GM18873 (cell line): ENCODE data around the gene UPB1.
"Not testable (repeated sequence)": the region's sequence is repeated elsewhere in the genome, so short reads cannot be mapped to it uniquely, and the experiment has no call there.

ENCODE experiments used
- ATAC-seq: cut with Tn5 transposase; IDR thresholded peaks from one replicate; pipeline ENCODE4 v1.9.1; 2021; ENCODE audit warnings: mild to moderate bottlenecking, moderate library complexity, moderate number of reproducible peaks; ENCODE audit not compliant: unreplicated experiment, low FRiP score

Gene UPB1

DNA sequence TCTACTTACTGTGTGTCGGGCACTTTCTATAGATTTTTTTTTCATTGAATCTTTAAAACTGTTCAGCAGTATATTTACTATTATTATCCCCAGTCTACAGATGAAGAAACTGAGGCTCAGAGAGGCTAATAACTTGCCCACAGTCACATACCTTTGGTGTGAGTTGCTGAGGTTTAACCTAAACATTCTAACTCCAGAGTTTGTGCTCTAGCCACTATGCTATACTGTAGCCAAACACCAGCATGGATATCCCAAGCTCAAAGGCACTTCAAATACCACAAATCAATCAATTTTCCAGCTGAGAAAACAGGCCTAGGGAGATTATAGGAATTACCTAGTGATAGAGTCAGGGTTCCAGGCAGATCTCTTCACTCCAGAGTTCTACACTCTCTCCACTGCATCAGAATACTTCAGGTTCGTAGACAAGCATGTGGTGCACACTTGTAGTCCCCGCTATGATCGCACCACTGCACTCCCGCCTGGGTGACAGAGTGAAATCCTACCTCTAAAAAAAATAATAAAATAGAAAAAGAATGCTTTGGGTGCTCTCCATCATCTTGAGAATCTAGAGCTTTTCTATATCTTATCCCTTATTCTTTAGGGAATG, 20.4 kb upstream of the UPB1 start:
- ATAC-seq: no peak

DNA sequence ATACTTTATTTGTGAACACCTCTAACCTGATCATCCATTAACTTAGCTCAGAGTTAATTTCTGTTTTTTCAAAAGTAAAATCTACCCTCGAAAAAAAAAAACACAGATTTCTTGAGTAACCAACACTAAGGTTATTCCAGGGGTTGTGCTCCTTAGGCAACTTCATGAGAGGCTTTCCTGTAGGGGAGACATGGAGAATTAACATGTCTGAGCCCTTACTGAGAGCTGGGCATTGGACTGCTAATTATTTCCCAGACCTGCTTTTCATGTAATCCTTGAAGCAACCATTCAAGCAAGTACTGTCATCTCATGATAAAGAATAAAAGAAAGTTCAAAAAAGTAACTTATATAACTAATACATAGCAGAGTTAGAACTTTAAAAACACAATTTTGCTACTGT, 13.5 kb upstream of the UPB1 start:
- ATAC-seq: no peak

GRCh38 chr22:24482575-24482974, 12.6 kb upstream of the UPB1 start:
- no peak for ATAC-seq

DNA sequence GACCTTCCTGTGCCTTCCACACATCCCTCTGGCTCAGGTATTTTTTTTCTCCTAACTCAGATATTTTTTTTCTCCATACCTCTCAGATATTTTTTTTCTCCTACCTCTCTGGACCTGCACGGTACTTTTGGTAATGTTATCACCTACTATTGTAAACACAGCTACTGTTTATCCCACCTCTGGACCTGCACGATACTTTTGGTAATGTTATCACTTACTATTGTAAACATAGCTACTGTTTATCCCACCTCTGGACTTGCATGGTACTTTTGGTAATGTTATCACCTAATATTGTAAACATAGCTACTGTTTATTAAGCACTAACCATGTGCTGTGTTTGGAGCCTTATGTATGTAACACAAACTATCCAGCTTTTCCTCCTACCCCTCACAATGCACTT, 12.1 kb upstream of the UPB1 start:
- no peak for ATAC-seq

GRCh38 chr22:24483976-24484545, 11.1 kb upstream of the UPB1 start:
- no peak for ATAC-seq

DNA sequence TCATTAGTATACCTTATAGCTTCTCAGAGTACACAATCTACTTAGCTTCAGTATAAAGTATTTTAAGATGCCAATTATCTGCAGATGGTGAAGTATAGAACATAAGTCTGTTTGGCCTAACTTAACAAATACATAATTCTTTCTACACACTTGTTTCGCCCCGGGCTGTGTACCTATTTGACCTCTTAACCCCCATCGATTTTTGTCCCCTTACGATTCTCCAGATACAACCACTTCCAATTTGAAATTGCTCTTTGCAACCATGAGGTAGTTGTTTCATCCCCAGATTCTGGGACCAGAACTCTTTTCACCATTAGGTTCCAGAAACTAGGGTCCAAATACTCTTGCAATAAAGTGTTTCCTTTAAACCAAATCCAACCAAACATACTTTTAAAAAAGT, 10.0 kb upstream of the UPB1 start:
- no peak for ATAC-seq

DNA sequence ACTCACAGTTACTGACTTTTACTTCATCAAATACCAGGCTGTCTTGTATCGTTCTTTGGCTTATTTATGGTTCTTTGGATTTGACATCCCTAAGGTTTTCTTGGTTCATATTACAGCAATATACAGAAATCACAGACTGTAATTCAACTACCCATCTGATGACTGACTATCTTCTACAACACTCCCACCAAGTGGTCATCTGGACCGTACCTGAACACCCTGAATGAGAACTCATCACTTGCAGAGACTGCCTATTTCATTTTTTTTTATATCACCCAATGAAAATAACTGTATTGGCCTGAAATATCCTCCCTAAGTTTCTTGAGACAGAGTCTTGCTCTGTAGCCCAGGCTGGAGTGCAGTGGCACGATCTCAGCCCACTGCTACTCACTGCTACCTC, 9.5 kb upstream of the UPB1 start:
- ATAC-seq: no peak

DNA sequence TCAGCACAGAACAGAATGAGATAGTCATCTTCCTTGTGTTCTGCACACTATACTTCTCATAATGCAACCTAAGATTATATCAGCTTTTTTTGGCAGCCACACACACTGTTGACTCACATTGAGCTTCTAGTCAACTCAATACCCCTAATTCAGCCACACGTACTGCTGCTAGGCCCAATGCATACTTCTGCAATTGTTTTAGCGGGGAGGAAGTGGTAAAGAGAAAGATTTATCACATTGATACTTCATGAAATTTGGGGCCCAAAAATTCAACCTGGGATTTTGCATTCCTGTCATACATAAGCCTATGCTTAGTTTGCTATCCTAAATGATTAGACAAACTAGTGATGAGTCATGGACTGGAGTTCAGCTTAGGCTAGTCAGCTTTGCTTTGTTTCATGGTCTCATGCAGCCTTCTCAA, 8.6 kb upstream of the UPB1 start:
- ATAC-seq: no peak

- no peak for ATAC-seq
These were observed 6.1 kb upstream of the UPB1 start for GRCh38 chr22:24489011-24489410.

DNA sequence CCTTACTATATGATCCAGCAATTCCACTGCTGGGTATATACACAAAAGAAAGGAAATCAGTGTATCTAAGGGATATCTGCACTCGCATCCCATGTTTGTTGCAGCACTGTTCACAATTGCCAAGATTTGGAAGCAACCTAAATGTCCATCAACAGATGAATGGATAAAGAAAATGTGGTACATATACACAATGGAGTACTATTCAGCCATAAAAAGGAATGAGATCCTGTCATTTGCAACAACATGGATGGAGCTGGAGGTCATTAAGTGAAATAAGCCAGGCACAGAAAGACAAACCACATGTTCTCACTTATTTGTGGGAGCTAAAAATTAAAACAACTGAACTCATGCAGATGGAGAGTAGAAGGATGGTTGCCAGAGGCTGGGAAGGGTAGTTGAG, 5.7 kb upstream of the UPB1 start:
- not testable (repeated sequence) for ATAC-seq

DNA sequence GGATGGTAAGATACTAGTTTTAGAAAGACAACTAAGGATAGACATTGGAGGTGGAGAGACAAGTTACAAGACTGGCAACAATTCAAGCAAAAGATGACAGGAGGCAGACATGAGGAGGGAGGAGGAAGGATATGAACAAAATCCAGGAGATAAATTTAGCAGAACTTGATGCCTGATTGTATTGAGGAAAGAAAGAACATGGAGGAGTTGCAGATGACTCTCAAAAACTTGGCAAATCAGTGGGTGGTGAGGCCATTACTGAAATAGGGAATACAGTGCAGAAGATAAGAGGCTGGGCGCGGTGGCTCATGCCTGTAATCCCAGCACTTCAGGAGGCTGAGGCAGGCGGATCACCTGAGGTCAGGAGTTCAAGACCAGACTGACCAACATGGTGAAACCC, 2.7 kb upstream of the UPB1 start:
- no peak for ATAC-seq

DNA sequence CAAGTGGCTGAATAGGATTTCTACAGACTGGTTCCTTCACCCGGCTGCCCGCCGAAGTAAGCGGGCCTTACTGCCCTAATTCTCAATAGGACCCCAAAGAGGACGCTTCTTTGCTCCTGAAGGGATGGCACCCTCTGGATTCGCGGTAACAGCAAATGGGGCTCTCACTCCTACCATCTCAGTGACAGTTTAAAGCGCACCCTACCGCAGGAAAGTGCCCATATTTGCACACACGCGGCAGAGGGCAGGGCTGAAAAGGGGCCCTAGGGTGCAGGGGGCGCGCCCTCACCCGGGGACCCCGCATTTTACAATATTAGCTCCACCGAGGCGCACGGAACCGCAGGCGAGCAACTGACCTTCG, 985 bp upstream of the UPB1 start:
- ATAC-seq: no peak

- no peak for ATAC-seq
These were observed 188 bp downstream of the UPB1 start for GRCh38 chr22:24495365-24495675.

- ATAC-seq: no peak
These were observed 1.1 kb downstream of the UPB1 start for GRCh38 chr22:24496234-24496633.

DNA sequence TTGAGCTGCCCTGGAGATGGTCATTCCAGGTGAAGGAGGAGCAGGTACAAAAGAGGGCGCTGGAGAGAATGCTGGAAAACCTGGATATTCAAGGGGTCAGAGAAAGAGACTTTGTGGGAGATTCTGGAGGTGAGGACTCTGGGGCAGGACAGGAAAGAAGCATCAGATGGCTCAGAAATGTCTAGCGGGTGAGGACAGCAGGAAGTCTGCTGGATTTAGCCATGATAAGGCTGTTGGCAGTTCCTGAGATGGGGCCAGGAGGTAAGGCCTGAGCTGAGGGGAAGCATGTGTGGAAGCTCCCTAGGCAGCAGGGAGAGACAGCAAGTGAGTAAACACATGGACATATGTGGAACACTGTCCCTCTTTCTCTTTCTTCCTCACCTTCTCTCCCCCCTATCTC, 1.5 kb downstream of the UPB1 start:
- ATAC-seq: no peak

DNA sequence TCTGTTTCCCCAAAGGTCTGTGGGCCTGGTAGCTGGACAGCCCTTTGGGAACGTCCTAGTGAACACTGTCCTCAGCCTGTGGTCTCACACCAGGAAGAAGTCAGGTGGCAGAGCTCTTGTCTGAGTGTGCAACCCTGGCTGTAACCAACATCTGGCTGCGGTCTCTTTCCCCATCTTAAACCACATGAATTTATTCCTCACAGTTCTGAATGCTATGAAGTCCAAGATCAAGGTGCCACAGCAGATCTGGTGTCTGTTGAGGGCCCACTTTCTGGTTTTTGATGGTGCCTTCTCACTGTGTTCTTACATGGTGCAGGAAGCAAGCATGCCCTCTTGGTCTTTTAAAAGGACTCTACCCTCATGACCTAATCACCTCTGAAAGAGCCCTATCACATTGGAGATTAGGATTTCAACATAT, 2.7 kb downstream of the UPB1 start:
- no peak for ATAC-seq

GRCh38 chr22:24498824-24499223, 3.7 kb downstream of the UPB1 start:
- ATAC-seq: no peak

- no peak for ATAC-seq
These were observed 4.7 kb downstream of the UPB1 start for GRCh38 chr22:24499706-24500276.

DNA sequence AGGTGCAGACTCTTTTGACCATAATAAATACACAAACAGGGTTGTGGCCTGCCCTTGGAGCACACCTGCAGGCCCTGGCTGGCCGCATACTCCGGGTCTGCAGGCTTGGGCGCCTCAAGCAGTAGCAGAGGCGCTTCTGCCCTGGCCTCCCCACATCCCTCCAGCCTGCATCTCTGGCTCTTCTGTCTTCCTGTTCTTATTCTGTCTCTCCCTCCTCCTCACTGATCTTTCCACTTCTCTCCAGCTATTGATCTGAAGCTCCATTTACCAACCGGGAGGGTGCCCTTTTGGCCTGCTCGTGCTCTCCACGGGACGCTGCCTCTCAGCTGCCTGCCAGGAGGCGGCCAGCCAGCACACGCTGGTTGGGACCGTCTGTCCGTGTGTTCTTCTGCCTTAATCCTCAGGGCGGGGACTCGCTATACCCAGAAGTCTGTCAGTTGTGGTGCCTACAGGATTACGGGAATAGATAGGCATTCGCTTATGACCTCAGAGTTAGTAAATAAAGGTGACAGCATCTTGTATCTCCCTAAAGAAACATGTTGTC, 5.2 kb downstream of the UPB1 start:
- ATAC-seq: no peak

- no peak for ATAC-seq
These were observed 6.3 kb downstream of the UPB1 start for GRCh38 chr22:24501301-24502005.

GRCh38 chr22:24502034-24502433, 6.9 kb downstream of the UPB1 start:
- ATAC-seq: no peak

DNA sequence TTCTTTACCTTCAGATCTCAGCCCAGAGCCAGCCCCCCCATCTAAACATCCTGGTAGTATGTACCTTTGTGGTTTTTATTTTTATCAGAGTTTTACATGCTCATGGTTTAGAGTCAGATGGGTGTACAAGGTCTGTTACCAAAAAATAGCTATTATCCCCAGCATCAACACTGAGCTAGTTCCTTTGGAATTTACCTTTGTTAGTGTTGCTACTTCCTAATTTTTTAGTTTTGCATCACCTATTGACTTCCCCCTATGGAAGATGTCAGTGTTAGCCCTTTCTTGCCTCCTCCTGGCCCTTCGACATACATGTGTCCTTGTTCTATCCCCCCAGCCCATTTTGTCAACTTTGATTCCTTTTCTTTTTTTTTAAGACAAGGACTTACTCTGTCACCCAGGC, 7.4 kb downstream of the UPB1 start:
- ATAC-seq: no peak
